GM12892 (cell line): ENCODE data around the gene PDCL2.

Experiments used
- POLR2A ChIP-seq: IDR thresholded peaks from 2 replicates; pipeline ENCODE4 v1.6.1; 2011; ENCODE audit warnings: low read depth, low read length, control low read depth
- POLR2AphosphoS5 ChIP-seq: IDR thresholded peaks from 2 replicates; pipeline ENCODE4 v1.6.1; 2011; ENCODE audit warnings: low read depth, low read length, control low read depth

DNA sequence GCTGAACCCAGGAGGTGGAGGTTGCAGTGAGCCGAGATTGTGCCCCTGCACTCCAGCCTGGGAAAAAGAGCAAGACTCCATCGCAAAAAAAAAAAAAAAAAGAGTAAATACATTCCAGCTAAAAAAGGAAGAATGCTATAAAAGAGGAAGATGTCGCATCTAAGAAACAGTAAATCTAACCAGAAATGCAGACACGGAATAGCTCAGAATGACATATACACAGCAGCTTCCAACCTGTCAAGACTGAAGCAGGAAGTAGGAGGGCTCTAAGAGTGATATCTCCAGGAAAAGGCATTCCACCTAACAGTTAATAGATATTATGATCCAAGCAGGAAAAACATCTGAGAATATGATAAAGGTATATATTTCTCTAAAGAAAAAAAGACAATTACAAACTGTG is 61.4 kb downstream of the PDCL2 start:
- no peak for TF ChIP-seq POLR2AphosphoS5
- no peak for TF ChIP-seq POLR2A
